CD14-positive monocyte (primary cell): Measurements from ENCODE around the gene TBC1D30. TPM values are rescaled to one million over a fixed set of nuclear protein-coding genes. Genes with fewer than 3 reads are reported as not detected.

Source experiments
- DNase-seq, 3 donors: peaks; one replicate each; pipeline ENCODE4 v3.0.0-alpha.2; 2011 to 2022
- H2AFZ ChIP-seq: 2 replicates; pipeline ENCODE4 v1.6.0; 2012; ENCODE audit warnings: mild to moderate bottlenecking, low read depth, low read length, inconsistent platforms; ENCODE audit not compliant: insufficient read depth, poor library complexity, severe bottlenecking
- H3K27ac ChIP-seq, 2 donors: 1 replicate in 1 of 2; 2 replicates in 1 of 2; pipeline ENCODE4 v1.5.1; 2012 to 2013; ENCODE audit warnings: low read length in 2 of 2, control low read depth in 1 of 2, inconsistent platforms in 1 of 2, low read depth in 1 of 2, mild to moderate bottlenecking in 1 of 2
- H3K27me3 ChIP-seq, 2 donors: one replicate each; pipeline versions ENCODE4 v1.6.0 to v1.6.1; 2011 to 2013; ENCODE audit warnings: low read length in 2 of 2; ENCODE audit not compliant: control insufficient read depth in 2 of 2, insufficient read depth in 2 of 2
- H3K36me3 ChIP-seq, 2 donors: replicated peaks in 1 of 2; 1 replicate in 1 of 2; 2 replicates in 1 of 2; pipeline versions ENCODE4 v1.5.1 to v1.6.1; 2012 to 2013; ENCODE audit warnings: low read length in 2 of 2, control low read depth in 1 of 2, inconsistent platforms in 1 of 2, mild to moderate bottlenecking in 1 of 2; ENCODE audit not compliant: insufficient read depth in 2 of 2, control insufficient read depth in 1 of 2
- H3K4me1 ChIP-seq, 2 donors: 1 replicate in 1 of 2; 2 replicates in 1 of 2; pipeline versions ENCODE4 v1.5.1 to v1.6.1; 2012 to 2013; ENCODE audit warnings: low read length in 2 of 2, control low read depth in 1 of 2, inconsistent platforms in 1 of 2, mild to moderate bottlenecking in 1 of 2, moderate library complexity in 1 of 2; ENCODE audit not compliant: insufficient read depth in 2 of 2, control insufficient read depth in 1 of 2
- H3K4me2 ChIP-seq: replicated peaks from 2 replicates; pipeline ENCODE3; 2012; ENCODE audit warnings: low read length, moderate library complexity, mild to moderate bottlenecking; ENCODE audit not compliant: poor library complexity, severe bottlenecking; ENCODE audit errors: extremely low read depth
- H3K4me3 ChIP-seq, 3 experiments: fragments of 200-600 bp in 1 of 3; sonication (generic) in 1 of 3; replicated peaks in 1 of 3; 1 replicate in 2 of 3; 2 replicates in 1 of 3; pipeline ENCODE4 v1.5.1; 2011 to 2013; ENCODE audit warnings: low read length in 3 of 3, mild to moderate bottlenecking in 3 of 3, control low read depth in 2 of 3, low read depth in 2 of 3, inconsistent platforms in 1 of 3, moderate library complexity in 1 of 3
- H3K79me2 ChIP-seq: 2 replicates; pipeline ENCODE4 v1.6.0; 2012; ENCODE audit warnings: mild to moderate bottlenecking, control low read depth, inconsistent platforms, low read length, moderate library complexity; ENCODE audit not compliant: insufficient read depth
- H3K9ac ChIP-seq: 2 replicates; pipeline ENCODE4 v1.6.0; 2017; ENCODE audit warnings: low read length, mild to moderate bottlenecking; ENCODE audit not compliant: insufficient read depth, poor library complexity, severe bottlenecking
- H3K9me3 ChIP-seq, 2 donors: replicated peaks in 1 of 2; 1 replicate in 1 of 2; 2 replicates in 1 of 2; pipeline versions ENCODE4 v1.5.1 to v1.6.1; 2012 to 2013; ENCODE audit warnings: low read length in 2 of 2, control low read depth in 1 of 2; ENCODE audit not compliant: control insufficient read depth in 1 of 2, insufficient read depth in 1 of 2
- H4K20me1 ChIP-seq: 2 replicates; pipeline ENCODE4 v1.6.0; 2012; ENCODE audit warnings: mild to moderate bottlenecking, low read length, control low read depth, moderate library complexity; ENCODE audit not compliant: insufficient read depth
- H3K27ac Mint-ChIP-seq, 7 donors: one replicate each; pipeline ENCODE4 v1.8.0; 2020; ENCODE audit warnings: mild to moderate bottlenecking in 7 of 7, mixed read lengths in 7 of 7, moderate library complexity in 6 of 7, inconsistent platforms in 2 of 7
- H3K27me3 Mint-ChIP-seq, 3 donors: one replicate each; pipeline ENCODE4 v1.8.0; 2021 to 2022; ENCODE audit warnings: low read depth in 3 of 3, mild to moderate bottlenecking in 3 of 3, mixed read lengths in 3 of 3, moderate library complexity in 3 of 3, inconsistent platforms in 1 of 3
- H3K36me3 Mint-ChIP-seq, 2 donors: one replicate each; pipeline ENCODE4 v1.8.0; 2020; ENCODE audit warnings: mixed read lengths in 2 of 2, inconsistent platforms in 1 of 2, mild to moderate bottlenecking in 1 of 2
- H3K4me1 Mint-ChIP-seq: one replicate; pipeline ENCODE4 v1.8.0; 2020; ENCODE audit warnings: mild to moderate bottlenecking, mixed read lengths
- H3K4me3 Mint-ChIP-seq, 2 donors: one replicate each; pipeline ENCODE4 v1.8.0; 2020; ENCODE audit warnings: mild to moderate bottlenecking in 2 of 2, mixed read lengths in 2 of 2, moderate library complexity in 1 of 2
- H3K9me3 Mint-ChIP-seq, 7 donors: one replicate each; pipeline ENCODE4 v1.8.0; 2020 to 2022; ENCODE audit warnings: mixed read lengths in 7 of 7, mild to moderate bottlenecking in 6 of 7, moderate library complexity in 6 of 7, inconsistent platforms in 2 of 7
- CTCF ChIP-seq: fragments of 200-600 bp; IDR thresholded peaks from one replicate; pipeline ENCODE4 v1.8.0; 2022; ENCODE audit warnings: antibody characterized with exemption, mild to moderate bottlenecking
- WGBS: methylation state at CpG from one replicate; pipeline ENCODE4 v1.1.5; 2013; ENCODE audit warnings: missing lambda C conversion rate; ENCODE audit not compliant: insufficient coverage; 5-methylcytosine and 5-hydroxymethylcytosine counted together
- intact Hi-C, 2 donors: fragments of 100-400 bp; cut with micrococcal nuclease; formaldehyde crosslinking; loops; one replicate each; pipeline versions ENCODE4 v1.15.0 to v1.15.1; 2023
- polyA plus RNA-seq, 3 donors: library from polyadenylated mRNA; depleted of rRNA in 1 of 3; unstranded in 2 of 3; stranded (reverse) in 1 of 3; fragments of 300-500 nt in 2 of 3; fragments of >200 nt in 1 of 3; fragmentation: Illumina TruSeq in 2 of 3; gene quantifications; 1 replicate in 2 of 3; 2 replicates in 1 of 3; pipeline ENCODE4 v1.2.3, GENCODE V29; 2012 to 2021

The TBC1D30 gene
- polyA plus RNA-seq, 3 donors: 1.1 to 2.8 (median 2.7) TPM

GRCh38 chr12:64797156-64797555 is 27.3 kb upstream of the TBC1D30 start:
- H3K27ac Mint-ChIP-seq: no peak overlapping the region
- H3K4me1 Mint-ChIP-seq: peaks cover 24% of the 10 kb centered on the region
- H3K9me3 Mint-ChIP-seq: peaks cover 0 to 2% (median 0%) of the 10 kb centered on the region in 7 donors
- 100% methylated on average over 1 of the region's 1 CpG for WGBS
- H3K9ac ChIP-seq: no peak overlapping the region
- no peaks in the 10 kb centered on the region for H3K36me3 Mint-ChIP-seq
- no peak overlapping the region for H2AFZ ChIP-seq
- peaks cover 2 to 8% (median 7%) of the 10 kb centered on the region in 3 donors for H3K27me3 Mint-ChIP-seq
- H3K9me3 ChIP-seq: no peaks in the 10 kb centered on the region
- intact Hi-C loops: no loop called here
- no peak overlapping the region for H3K27ac ChIP-seq
- peaks cover 19 to 25% of the 10 kb centered on the region in 2 donors for H3K4me1 ChIP-seq
- no peaks in the 10 kb centered on the region for H3K36me3 ChIP-seq
- H3K4me3 Mint-ChIP-seq: no peak overlapping the region
- DNase-seq: peak in 1 of 3 donors; percentile 19
- no peak overlapping the region for H3K4me2 ChIP-seq
- no peaks in the 10 kb centered on the region for H4K20me1 ChIP-seq
- H3K79me2 ChIP-seq: no peaks in the 10 kb centered on the region
- no peak for TF ChIP-seq CTCF
- H3K4me3 ChIP-seq: no peak overlapping the region
- H3K27me3 ChIP-seq: no peaks in the 10 kb centered on the region

GRCh38 chr12:64798165-64798564 is 26.3 kb upstream of the TBC1D30 start:
- peaks cover 2 to 10% (median 9%) of the 10 kb centered on the region in 3 donors for H3K27me3 Mint-ChIP-seq
- H3K4me1 Mint-ChIP-seq: peaks cover 27% of the 10 kb centered on the region

More at GRCh38 chr12:64798165-64798564, 26.3 kb upstream of the TBC1D30 start:
- H3K36me3 Mint-ChIP-seq: no peaks in the 10 kb centered on the region
- H3K9me3 Mint-ChIP-seq: peaks cover 0 to 2% (median 0%) of the 10 kb centered on the region in 7 donors
- no peaks in the 10 kb centered on the region for H3K36me3 ChIP-seq
- no peak overlapping the region for H3K4me2 ChIP-seq
- H3K79me2 ChIP-seq: no peaks in the 10 kb centered on the region
- peaks cover 20 to 26% of the 10 kb centered on the region in 2 donors for H3K4me1 ChIP-seq
- no peak overlapping the region for H3K4me3 Mint-ChIP-seq
- intact Hi-C loops: no loop called here
- H3K27ac ChIP-seq: no peak overlapping the region
- H3K4me3 ChIP-seq: no peak overlapping the region
- H3K9ac ChIP-seq: no peak overlapping the region
- H3K27me3 ChIP-seq: no peaks in the 10 kb centered on the region
- no peak overlapping the region for H3K27ac Mint-ChIP-seq
- DNase-seq: no peak
- H2AFZ ChIP-seq: no peak overlapping the region
- H3K9me3 ChIP-seq: no peaks in the 10 kb centered on the region
- H4K20me1 ChIP-seq: no peaks in the 10 kb centered on the region
- no peak for TF ChIP-seq CTCF
